ENCODE measurements around the gene EEF2KMT.

EEF2KMT gene

DNA sequence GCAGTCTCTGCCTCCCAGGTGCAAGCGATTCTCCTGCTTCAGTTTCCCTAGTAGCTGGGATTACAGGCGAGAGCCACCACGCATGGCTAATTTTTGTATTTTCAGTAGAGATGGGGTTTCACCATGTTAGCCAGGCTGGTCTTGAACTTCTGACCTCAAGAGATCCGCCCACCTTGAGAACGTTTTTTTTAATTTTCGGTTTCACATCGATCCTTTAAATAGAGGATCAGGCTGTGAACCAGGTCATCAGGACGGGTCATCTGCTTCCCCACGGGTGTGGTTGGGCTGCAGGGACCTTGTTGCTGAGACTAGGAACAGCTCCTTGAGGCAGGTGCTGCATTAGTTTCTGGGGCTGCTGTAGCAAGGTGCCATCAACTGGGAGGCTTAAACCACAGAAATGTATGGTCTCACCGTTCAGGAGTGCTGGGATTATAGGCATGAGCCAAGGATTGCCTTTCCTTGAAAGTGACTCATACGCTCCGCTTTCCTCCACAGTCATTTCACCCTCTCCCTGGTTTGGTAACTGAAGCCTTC is 55.9 kb downstream of the EEF2KMT start:
- no peak for DNase-seq (ENCODE audit: low read depth)

GRCh38 chr16:5040451-5040850 is 57.1 kb downstream of the EEF2KMT start:
- no peak for DNase-seq (ENCODE audit: low read depth)

DNA sequence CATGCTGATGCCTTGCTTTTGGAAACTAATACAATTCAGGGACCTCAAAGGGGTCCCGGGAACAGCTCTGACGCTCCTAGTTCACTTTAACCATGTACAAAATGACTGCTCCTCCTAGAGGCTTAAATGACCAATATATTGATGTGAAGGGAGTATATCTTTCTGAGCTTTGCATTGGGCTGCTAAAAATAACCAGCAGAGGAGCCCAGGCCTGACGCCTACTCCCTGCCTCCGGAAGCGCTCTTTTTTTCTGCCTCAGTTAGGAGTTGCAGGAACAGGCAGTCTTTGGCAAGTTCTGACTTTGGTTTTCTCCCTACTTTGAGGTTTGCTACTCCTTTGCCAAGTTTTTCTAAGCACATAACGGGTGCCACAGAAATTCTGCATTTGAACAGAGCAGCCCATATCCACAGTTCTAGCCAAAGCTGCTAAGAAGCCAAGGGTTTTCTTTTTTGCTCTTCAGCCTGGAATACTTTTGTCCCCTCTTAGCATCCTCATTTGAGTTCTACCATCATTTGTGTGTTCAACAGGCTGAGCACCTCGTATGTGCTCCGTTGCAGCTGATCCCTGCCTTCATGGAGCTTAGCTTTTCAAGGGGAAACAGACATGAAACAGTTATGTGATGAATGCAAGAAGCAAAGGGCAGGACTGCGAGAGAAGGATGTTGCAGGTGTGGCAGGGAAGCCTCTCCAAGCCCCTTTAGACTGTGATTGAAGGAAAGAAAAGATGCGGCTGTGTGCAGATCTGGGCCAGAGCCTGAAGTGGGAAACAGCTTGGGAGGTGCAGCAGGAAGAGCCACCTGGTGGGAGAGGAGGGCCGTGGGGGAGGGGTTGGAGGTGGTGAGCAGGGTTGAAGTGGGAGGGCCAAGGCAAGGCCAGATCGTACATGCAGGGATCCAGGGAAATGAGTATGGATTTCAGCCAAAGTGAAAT is 61.1 kb downstream of the EEF2KMT start:
- no peak for DNase-seq (ENCODE audit: low read depth)

DNA sequence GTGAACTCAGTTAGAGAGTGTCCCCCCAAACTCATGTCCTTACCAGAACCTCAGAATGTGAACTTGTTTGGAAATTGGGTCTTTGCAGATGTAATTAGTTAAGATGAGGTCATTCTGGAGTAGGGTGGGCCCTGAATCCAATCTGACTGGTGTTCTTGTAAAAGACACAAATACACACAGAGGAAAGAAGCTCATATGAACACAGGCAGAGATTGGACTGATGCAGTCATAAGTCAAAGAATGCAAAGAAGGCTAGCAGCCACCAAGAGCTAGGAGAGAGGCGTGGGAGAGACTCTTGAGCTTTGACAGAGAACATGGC is 61.7 kb downstream of the EEF2KMT start:
- DNase-seq (ENCODE audit: low read depth), result no peak
